ENCODE data around the gene ANKRD62.
"Not testable (repeated sequence)": the region's sequence is repeated elsewhere in the genome, so short reads cannot be mapped to it uniquely, and the experiment has no call there.

ANKRD62 gene

DNA sequence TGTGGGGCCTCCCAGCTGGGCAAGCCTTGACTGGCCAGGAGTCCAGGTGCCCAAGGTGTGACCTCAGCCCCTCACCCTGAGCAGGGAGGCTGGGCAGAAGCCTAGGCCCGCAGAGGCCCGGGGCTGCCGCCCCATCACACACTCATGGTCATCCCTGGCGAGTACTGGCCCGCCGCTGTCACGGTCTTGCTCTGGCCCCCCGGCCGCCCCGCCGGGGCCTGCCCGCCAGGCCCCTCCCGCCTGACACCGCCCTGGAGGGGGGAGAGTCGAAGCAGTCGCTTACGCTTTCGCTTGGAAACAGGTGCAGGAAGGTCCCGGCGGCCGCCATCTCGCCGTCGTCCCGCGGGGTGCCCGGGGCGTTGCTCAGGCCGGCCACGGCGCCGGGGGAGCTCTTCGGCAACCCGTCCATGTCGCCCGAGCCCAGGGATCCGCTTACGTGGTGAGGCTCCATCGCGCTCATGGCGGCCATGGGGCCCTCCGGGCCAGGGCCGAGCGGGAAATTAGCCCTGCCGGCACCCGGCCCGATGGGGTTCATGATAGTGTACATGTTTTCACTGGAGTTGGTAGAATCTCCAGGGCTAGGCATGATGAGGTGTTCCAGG, 26.6 kb upstream of the ANKRD62 start:
- no peak for DNase-seq (ENCODE audit: low read depth)

DNA sequence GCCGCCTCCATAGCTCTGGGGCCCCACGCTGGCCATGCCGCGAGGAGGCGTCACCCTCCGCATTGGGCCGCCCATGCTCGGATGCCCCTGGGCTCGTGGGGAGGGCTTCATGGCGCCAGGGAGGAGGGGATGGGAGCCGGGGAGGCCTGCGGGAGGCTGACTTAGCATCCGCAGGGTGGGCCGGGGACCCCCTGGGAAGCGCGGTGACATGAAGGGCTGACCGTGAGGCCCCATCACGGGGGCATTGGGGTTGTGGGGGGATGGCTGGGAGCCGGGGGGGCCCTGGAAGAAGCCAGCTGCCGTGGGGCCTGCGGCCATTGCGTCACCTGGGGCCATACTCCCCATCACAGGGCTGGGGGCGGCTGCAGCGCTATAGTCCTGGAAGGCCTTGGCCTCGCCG, 26.0 kb upstream of the ANKRD62 start:
- DNase-seq (ENCODE audit: low read depth): no peak

- not testable (repeated sequence) for DNase-seq (ENCODE audit: low read depth)
Measured at GRCh38 chr18:12068316-12068949, 25.2 kb upstream of the ANKRD62 start.

GRCh38 chr18:12068950-12069320, 24.7 kb upstream of the ANKRD62 start:
- no peak for DNase-seq (ENCODE audit: low read depth)

- not testable (repeated sequence) for DNase-seq (ENCODE audit: low read depth)
Measured at GRCh38 chr18:12071066-12071465, 22.6 kb upstream of the ANKRD62 start.

- no peak for DNase-seq (ENCODE audit: low read depth)
Measured at GRCh38 chr18:12072996-12073395, 20.6 kb upstream of the ANKRD62 start.

GRCh38 chr18:12074736-12075135, 18.9 kb upstream of the ANKRD62 start:
- no peak for DNase-seq (ENCODE audit: low read depth)

DNA sequence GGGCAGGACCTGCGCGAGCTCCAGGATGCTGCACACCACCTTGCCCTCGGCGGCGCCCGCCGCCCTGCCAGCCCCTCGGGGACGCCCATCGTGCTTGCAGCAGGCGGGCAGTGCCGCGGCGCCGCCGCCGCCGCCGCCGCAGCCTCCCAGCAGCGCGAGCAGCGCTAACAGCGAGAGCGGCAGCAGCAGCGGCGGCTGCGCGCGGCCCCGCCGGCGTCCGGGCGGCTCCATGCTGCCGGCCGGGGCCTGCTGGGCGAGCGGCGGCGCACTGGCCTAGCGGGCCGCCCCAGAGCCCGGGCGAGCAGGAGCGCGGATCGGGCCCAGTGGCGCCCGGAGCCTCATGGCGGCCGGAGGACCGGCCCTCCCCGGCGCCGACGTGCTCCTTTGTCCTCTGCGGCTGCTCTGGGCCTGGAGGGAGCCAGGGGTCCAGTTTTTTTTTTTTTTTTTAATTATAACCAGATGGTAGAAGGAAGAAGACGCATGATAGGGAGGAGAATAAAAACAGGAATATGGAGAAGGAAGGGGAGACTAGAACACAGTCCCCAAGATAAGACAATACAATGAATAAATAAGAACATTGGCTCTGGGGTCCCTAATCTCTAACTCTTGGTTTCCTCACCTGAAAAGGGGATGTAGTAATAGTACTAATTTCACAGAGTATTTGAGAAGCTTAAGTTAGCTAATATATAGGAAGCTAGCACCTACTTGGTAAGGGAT, 17.1 kb upstream of the ANKRD62 start:
- DNase-seq (ENCODE audit: low read depth): no peak

GRCh38 chr18:12077994-12078393, 15.6 kb upstream of the ANKRD62 start:
- DNase-seq (ENCODE audit: low read depth): not testable (repeated sequence)

GRCh38 chr18:12079491-12080237, 14.0 kb upstream of the ANKRD62 start:
- DNase-seq (ENCODE audit: low read depth): no peak

GRCh38 chr18:12085136-12085535, 8.5 kb upstream of the ANKRD62 start:
- DNase-seq (ENCODE audit: low read depth): no peak

DNA sequence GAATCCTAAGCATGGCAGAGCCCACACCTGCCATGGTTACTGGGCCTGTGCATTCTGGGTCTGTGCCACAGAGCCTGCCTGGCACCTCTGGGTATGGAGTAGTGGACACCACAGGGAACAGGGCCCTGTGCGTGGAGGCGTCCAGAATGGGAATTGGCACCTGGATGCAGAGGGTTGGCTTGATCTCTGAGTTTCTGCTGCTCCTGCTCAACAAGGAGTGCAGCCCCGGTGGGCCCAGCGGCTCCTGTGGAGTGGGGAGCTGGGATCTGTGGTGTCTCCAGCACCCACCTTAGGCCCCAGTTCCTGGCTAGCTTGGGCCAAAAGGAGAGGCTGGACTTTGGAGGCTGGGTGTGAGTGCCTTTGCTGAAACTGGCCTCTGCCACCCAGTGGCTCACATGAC, 7.9 kb upstream of the ANKRD62 start:
- DNase-seq (ENCODE audit: low read depth): no peak

DNA sequence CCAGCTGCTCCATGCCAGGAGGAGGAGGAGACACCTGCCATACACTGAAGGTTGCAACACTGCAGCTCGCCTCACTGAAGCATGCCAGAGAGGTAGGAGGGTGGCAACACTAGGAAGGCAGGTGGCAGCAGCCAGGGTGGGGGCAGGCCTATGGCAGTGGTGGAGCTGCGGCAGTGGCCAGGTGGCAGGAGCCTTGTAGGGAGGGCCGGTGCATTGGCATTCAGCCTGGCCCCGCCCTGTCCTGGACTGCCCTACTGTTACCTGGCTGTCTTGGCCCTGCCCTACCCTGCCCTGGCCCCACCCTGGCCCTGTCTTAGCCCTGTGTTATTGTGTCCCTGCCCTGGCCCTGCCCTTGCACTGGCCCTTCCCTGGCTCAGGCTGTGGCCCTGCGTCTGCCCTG, 7.4 kb upstream of the ANKRD62 start:
- DNase-seq (ENCODE audit: low read depth): no peak

DNA sequence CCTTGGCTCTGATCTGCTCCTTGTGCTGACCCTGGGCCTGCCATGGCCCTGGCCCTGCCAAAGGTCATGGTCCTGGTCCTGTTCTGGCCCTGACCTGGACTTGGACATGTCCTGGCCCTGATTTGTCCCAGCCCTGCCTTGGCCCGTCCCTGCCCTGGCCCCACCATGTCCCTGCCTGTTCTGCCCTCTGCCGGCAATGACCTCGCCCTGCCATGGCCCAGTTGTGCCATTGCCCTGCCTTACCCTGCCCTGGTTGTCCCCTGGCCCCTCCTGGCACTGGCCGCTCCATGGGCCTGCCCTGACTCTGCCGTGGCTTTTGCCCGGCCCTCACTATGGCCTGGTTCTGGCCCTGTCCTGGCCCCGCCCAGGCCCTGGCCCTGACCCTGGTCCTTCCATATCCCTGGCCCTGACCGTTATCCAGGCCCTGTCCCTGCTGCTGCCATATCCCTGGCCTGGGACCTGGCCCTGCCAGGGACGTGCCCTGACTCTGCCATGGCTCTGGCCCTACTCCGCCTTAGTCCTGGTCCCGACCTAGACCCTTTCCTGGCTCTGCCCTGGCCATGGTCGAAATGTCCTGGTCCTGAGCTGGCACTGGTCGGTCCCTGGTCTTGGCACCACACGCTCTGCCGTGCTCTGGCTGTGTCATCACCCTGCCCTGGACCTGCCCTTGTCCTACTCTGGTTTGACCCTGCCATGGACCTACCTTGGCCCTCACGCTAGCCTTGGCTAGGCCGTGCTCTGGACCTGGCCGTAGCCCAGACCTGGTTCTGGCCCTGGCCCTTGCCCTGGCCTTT, 6.8 kb upstream of the ANKRD62 start:
- no peak for DNase-seq (ENCODE audit: low read depth)

DNA sequence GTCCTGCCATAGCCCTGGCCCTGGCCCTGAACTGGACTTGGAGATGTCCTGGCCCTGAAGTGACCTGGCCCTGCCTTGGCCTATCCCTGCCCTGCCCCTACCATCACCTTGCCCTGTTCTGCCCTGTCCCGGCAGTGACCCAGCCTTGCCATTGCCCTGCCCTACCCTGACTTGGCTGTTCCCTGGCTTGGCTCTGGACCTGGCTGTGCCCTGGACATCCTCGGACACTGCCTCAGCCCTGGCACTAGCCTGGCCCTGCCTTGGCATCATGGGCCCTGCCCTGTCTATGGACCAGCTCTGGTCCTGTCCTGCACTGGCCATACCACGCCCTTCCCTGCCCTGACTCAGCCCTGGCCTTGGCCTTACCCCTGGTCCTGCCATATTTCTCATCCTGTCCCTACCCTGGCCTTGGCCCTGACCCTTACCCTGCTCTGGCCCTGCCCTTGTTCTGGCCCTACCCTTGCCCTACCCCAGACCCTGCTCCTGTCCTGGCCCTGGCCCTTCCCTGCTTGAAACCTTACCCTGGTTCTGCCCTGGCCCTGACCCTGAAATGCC, 6.1 kb upstream of the ANKRD62 start:
- DNase-seq (ENCODE audit: low read depth): no peak

DNA sequence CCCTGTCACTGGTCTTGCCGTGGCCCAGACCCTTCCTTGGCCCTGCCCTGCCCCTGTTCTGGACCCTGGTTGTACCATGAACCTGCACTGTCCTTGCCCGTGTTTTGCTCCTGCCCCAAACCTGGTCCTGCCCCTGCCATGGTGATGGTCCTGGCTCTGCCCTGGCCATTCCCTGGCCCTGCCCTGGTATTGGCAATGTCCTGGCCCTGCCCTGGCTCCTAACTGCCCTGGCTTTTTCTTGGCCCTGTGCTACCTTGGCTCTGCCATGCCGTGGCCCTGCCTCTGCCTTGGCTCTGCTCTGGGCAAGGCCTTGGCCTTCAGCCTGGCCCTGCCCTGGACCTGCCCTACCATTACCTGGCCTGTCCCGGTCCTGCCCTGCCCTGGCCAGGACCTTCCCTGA, 5.5 kb upstream of the ANKRD62 start:
- no peak for DNase-seq (ENCODE audit: low read depth)

DNA sequence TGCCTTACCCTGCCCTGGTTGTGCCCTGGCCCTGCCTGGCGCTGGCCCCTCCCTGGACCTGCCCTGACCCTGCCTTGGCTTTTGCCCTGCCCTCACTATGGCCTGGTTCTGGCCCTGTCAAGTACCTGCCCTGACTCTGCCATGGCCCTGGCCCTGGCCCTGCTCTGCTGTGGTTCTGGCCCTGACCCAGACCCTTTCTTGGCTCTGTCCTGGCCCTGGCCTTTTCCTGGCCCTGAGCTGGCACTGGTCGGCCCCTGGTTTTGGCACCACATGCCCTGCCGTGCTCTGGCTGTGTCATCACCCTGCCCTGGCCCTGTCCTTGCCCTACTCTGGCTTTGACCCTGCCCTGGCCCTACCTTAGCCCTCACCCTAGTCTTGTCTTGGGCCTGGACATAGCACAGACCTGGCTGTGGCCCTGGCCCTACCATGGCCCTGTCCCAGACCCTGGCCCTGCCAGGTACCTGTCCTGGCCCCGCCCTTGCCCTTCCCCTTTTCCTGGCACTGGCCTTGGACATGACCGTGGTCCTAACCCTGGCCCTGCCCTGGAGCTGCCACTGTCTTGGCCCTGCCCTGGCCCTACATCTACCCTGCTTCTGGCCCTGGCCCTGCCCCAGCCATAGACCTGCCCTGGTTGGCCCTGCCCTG, 4.8 kb upstream of the ANKRD62 start:
- no peak for DNase-seq (ENCODE audit: low read depth)

DNA sequence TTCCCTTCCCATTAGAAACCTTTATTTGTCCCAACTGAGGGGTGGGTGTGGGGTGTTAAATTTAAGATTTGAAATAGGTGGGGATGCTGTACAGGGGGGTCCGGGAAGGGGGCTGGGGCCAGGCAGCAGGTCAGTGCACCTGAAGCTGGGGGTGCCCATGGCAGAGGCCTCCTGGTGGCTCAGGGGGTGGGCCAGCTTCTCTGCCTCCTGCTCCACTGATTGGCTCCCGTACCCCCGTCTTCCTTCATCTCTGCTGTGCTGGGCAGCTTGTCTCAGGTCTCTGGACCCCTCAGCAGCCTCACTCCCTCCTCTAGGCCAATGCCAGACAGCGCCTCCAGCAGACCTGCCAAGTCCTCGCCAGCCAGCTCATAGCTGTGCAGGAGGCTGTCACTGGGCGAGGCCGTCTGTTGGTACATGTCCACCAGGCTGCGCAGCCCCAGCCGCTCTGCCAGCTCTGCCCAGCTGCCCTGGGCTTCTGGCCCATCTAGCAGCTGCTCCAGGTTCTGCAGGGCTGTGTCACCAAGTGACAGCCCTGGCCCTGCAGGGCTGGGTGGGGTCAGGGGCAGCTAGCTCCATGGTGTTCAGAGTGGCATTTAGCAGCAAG, 2.0 kb upstream of the ANKRD62 start:
- DNase-seq (ENCODE audit: low read depth): no peak

DNA sequence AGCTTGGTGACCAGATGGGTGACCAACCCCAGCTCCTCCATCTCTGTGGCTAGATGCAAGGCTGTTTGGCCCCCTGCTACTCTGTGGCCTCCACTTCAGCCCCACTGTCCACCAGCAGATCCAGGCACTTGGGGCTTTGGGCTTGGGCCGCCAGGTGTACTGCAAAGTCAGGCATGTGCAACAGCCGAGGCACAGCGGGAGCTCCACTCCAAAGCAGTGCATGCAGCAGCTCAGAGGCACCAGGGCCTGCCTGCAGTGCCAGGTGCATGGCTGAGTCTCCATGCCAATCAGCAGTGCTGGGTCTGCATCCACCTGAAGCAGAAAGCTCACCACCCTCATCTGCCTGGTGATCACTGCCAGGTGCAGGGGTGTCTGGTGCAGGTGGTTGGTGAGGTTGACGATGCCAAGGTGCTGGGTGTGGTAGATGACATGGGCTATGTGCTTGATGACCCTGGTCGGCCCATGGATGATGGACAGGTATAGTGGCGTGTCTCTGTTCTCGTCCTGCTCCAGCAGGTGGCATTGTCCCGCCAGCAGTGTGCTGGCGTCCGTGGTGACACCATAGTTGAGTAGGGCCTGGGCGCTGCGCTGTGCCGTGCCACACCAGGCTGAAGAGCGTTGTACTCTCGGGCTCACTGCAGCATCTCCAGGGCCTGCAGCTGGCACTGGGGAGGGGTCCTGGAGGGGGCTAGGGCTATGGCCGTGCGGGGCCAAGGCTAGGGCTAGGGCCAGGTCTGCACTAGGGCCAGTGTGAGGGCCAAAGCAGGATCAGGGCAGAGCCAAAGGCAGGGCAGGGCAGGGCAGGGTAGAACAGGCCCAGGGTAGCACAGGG, 1.0 kb upstream of the ANKRD62 start:
- DNase-seq (ENCODE audit: low read depth): no peak

DNA sequence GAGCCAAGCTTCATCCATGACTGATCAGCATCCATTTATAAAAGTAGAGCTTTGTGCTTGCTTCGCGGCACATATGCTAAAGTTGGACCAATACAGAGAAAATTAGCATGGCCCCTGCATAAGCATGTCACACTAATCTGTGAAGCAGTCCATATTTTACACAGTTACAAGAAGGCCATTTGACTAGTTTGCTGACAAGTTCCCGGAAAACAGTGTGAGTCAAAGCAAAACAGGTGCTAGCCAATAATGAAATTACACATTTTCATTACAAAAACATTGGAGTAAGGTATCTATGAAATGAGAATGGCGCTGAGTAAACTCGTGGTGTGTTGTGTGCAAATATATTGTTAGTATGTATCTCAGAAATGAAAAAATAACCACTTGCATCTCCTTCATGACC, 4.7 kb downstream of the ANKRD62 start:
- DNase-seq (ENCODE audit: low read depth): no peak
